H9 (cell line): Measurements from ENCODE around the gene COL5A3. TPM values are rescaled to one million over a fixed set of nuclear protein-coding genes. Genes with fewer than 3 reads are reported as not detected.

Experiments
- DNase-seq: peaks from one replicate; pipeline ENCODE4 v3.0.0-alpha.2; 2017
- H2AFZ ChIP-seq: one replicate; pipeline ENCODE4 v1.6.1; 2013; ENCODE audit warnings: mild to moderate bottlenecking, low read length, control low read depth, moderate library complexity
- H2AK5ac ChIP-seq: 2 replicates; pipeline ENCODE4 v1.6.1; 2013; ENCODE audit warnings: low read length, control low read depth, mixed read lengths; ENCODE audit not compliant: insufficient read length
- H2BK120ac ChIP-seq: one replicate; pipeline ENCODE4 v1.6.1; 2013; ENCODE audit warnings: low read depth, mild to moderate bottlenecking, low read length, control low read depth, inconsistent platforms; ENCODE audit not compliant: poor library complexity, severe bottlenecking
- H2BK12ac ChIP-seq: 2 replicates; pipeline ENCODE4 v1.6.1; 2013; ENCODE audit warnings: low read length, control low read depth, mixed read lengths, low read depth; ENCODE audit not compliant: insufficient read length
- H2BK15ac ChIP-seq: 2 replicates; pipeline ENCODE4 v1.6.1; 2013; ENCODE audit warnings: low read depth, low read length, control low read depth
- H2BK20ac ChIP-seq: one replicate; pipeline ENCODE4 v1.6.1; 2013; ENCODE audit warnings: low read depth, mild to moderate bottlenecking, low read length, control low read depth, inconsistent platforms; ENCODE audit not compliant: poor library complexity, severe bottlenecking
- H2BK5ac ChIP-seq: 2 replicates; pipeline ENCODE4 v1.6.1; 2013; ENCODE audit warnings: low read length, control low read depth, mixed read lengths; ENCODE audit not compliant: insufficient read length
- H3K14ac ChIP-seq: 2 replicates; pipeline ENCODE4 v1.6.1; 2013; ENCODE audit warnings: low read length, control low read depth; ENCODE audit not compliant: insufficient read depth
- H3K18ac ChIP-seq: 2 replicates; pipeline ENCODE4 v1.6.1; 2013; ENCODE audit warnings: low read depth, mild to moderate bottlenecking, mixed read lengths, low read length, control low read depth; ENCODE audit not compliant: insufficient read length
- H3K23ac ChIP-seq: 2 replicates; pipeline ENCODE4 v1.6.1; 2013; ENCODE audit warnings: low read length, control low read depth, mixed read lengths, low read depth; ENCODE audit not compliant: insufficient read length
- H3K23me2 ChIP-seq: 2 replicates; pipeline ENCODE4 v1.6.1; 2013; ENCODE audit warnings: low read depth, mild to moderate bottlenecking, mixed read lengths, low read length, control low read depth; ENCODE audit not compliant: insufficient read length, poor library complexity, severe bottlenecking
- H3K27ac ChIP-seq: 2 replicates; pipeline ENCODE4 v1.5.1; 2013; ENCODE audit warnings: low read length, control low read depth, mixed read lengths, low read depth; ENCODE audit not compliant: insufficient read length
- H3K27me3 ChIP-seq: 2 replicates; pipeline ENCODE4 v1.6.1; 2013; ENCODE audit warnings: low read length, control low read depth, inconsistent platforms; ENCODE audit not compliant: insufficient read depth
- H3K4ac ChIP-seq: 2 replicates; pipeline ENCODE4 v1.6.1; 2013; ENCODE audit warnings: low read depth, mild to moderate bottlenecking, control low read depth, inconsistent platforms, low read length, moderate library complexity
- H3K4me1 ChIP-seq: 2 replicates; pipeline ENCODE4 v1.6.1; 2013; ENCODE audit warnings: low read length, control low read depth, inconsistent platforms; ENCODE audit not compliant: insufficient read depth
- H3K4me2 ChIP-seq: 2 replicates; pipeline ENCODE4 v1.6.1; 2013; ENCODE audit warnings: low read length, control low read depth, mixed read lengths; ENCODE audit not compliant: insufficient read length, insufficient read depth
- H3K56ac ChIP-seq: 2 replicates; pipeline ENCODE4 v1.6.1; 2013; ENCODE audit warnings: low read depth, mild to moderate bottlenecking, mixed read lengths, low read length, control low read depth; ENCODE audit not compliant: insufficient read length
- H3K79me1 ChIP-seq: 2 replicates; pipeline ENCODE4 v1.6.1; 2013; ENCODE audit warnings: low read depth, mild to moderate bottlenecking, moderate library complexity, low read length, control low read depth, inconsistent platforms; ENCODE audit not compliant: insufficient read depth, poor library complexity, severe bottlenecking
- H3K79me2 ChIP-seq: 2 replicates; pipeline ENCODE4 v1.6.1; 2013; ENCODE audit warnings: low read length, control low read depth, inconsistent platforms; ENCODE audit not compliant: insufficient read depth
- H3K9ac ChIP-seq: 2 replicates; pipeline ENCODE4 v1.6.1; 2013; ENCODE audit warnings: low read length, control low read depth, mixed read lengths; ENCODE audit not compliant: insufficient read length; ENCODE audit errors: extremely low read depth
- H3K9me3 ChIP-seq: one replicate; pipeline ENCODE4 v1.6.1; 2013; ENCODE audit warnings: low read depth, low read length, inconsistent platforms; ENCODE audit not compliant: control insufficient read depth
- H3T11ph ChIP-seq: one replicate; pipeline ENCODE4 v1.6.1; 2013; ENCODE audit warnings: mild to moderate bottlenecking, low read length, control low read depth, inconsistent platforms
- H4K20me1 ChIP-seq: one replicate; pipeline ENCODE4 v1.6.1; 2013; ENCODE audit not compliant: control insufficient read depth, insufficient read length, insufficient read depth
- H4K5ac ChIP-seq: 2 replicates; pipeline ENCODE4 v1.6.1; 2013; ENCODE audit warnings: low read depth, mild to moderate bottlenecking, mixed read lengths, low read length, control low read depth; ENCODE audit not compliant: insufficient read length
- H4K8ac ChIP-seq: replicated peaks from 2 replicates; pipeline ENCODE4 v1.6.1; 2013; ENCODE audit warnings: low read length, control low read depth, mixed read lengths, low read depth; ENCODE audit not compliant: insufficient read length
- H4K91ac ChIP-seq: 2 replicates; pipeline ENCODE4 v1.6.1; 2013; ENCODE audit warnings: low read depth, mild to moderate bottlenecking, moderate library complexity, mixed read lengths, low read length, control low read depth; ENCODE audit not compliant: insufficient read length
- H3K27ac Mint-ChIP-seq, 3 experiments: 2 replicates in 2 of 3; 3 replicates in 1 of 3; pipeline ENCODE4 v1.8.0; 2020 to 2021; ENCODE audit warnings: mixed read lengths in 3 of 3, mild to moderate bottlenecking in 1 of 3, moderate library complexity in 1 of 3
- H3K27me3 Mint-ChIP-seq: 2 replicates; pipeline ENCODE4 v1.8.0; 2021; ENCODE audit warnings: low read depth, mild to moderate bottlenecking, moderate library complexity, mixed read lengths
- H3K36me3 Mint-ChIP-seq, 3 experiments: 2 replicates in 2 of 3; 3 replicates in 1 of 3; pipeline ENCODE4 v1.8.0; 2020 to 2021; ENCODE audit warnings: low read depth in 3 of 3, mixed read lengths in 3 of 3; ENCODE audit not compliant: insufficient read depth in 1 of 3
- H3K4me1 Mint-ChIP-seq, 2 experiments: 2 replicates each; pipeline ENCODE4 v1.8.0; 2020; ENCODE audit warnings: mixed read lengths in 2 of 2
- H3K4me3 Mint-ChIP-seq, 2 experiments: 2 replicates in 1 of 2; 3 replicates in 1 of 2; pipeline ENCODE4 v1.8.0; 2020 to 2021; ENCODE audit warnings: mild to moderate bottlenecking in 2 of 2, mixed read lengths in 2 of 2, moderate library complexity in 1 of 2
- H3K9me3 Mint-ChIP-seq, 2 experiments: 2 replicates in 1 of 2; 3 replicates in 1 of 2; pipeline ENCODE4 v1.8.0; 2020; ENCODE audit warnings: mild to moderate bottlenecking in 2 of 2, mixed read lengths in 2 of 2, moderate library complexity in 1 of 2
- CTCF ChIP-seq: fragments of 200-600 bp; sonication (generic); conservative IDR thresholded peaks from 3 replicates; pipeline ENCODE4 v1.8.0; 2021; ENCODE audit warnings: antibody characterized with exemption, mild to moderate bottlenecking
- WGBS: extraction: QIAGEN DNeasy Blood & Tissue Kit; methylation state at CpG from one replicate; pipeline ENCODE4 v1.1.7; 2013; ENCODE audit warnings: missing lambda C conversion rate, low lambda C conversion rate, mixed read lengths; ENCODE audit not compliant: insufficient read length; ENCODE audit errors: extremely low coverage; 5-methylcytosine and 5-hydroxymethylcytosine counted together
- total RNA-seq: library from RNA; stranded (reverse); gene quantifications from 2 replicates; pipeline ENCODE4 v1.2.1, GENCODE V29; 2021

Gene COL5A3
- total RNA-seq, 1 experiment from 2014 or later = 0.72 TPM

DNA sequence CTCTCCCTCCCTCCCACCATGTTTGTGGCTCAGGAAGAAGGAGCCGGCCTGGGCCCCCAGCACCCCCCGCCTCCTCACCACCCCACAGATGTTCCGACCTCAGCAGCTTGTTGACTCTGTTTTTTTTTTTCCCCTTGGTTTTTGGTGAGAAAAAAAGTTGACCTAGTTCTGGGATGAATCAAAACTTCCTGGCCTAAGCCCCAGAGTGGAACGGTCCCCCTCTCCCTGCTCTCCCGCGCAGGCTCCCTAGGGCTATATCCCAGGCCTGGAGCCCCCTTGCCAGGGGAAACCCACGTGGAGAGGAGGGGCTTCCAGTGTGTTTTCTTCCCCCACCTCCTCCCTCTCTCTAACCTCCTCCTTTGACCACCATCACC is 4.0 kb downstream of the COL5A3 start:
- Mint-ChIP-seq H3K36me3 (no peaks in the 10 kb centered on the region), H3K4me3 (no peak overlapping the region), H3K4me1 (peaks cover 17 to 22% of the 10 kb centered on the region in 2 experiments), H3K27me3 (peaks cover 58% of the 10 kb centered on the region), H3K9me3 (peaks cover 1 to 2% of the 10 kb centered on the region in 2 experiments; a peak in 2 of 5 replicates), H3K27ac (no peak overlapping the region)
- H4K20me1 ChIP-seq = no peaks in the 10 kb centered on the region
- no peak overlapping the region for H2BK5ac ChIP-seq
- TF ChIP-seq CTCF = no peak
- no peaks in the 10 kb centered on the region for H3K79me2 ChIP-seq
- H2BK15ac ChIP-seq = no peak overlapping the region
- no peak overlapping the region for H3T11ph ChIP-seq
- no peak overlapping the region for H3K9ac ChIP-seq
- no peak overlapping the region for H3K23ac ChIP-seq
- no peak overlapping the region for H2BK20ac ChIP-seq
- no peaks in the 10 kb centered on the region for H3K23me2 ChIP-seq
- peaks cover 5% of the 10 kb centered on the region; the same call in 1 of the 2 replicates for H3K4me1 ChIP-seq
- DNase-seq = no peak
- no peak overlapping the region for H3K56ac ChIP-seq
- no peak overlapping the region for H2AK5ac ChIP-seq
- H2AFZ ChIP-seq = no peak overlapping the region
- no peak overlapping the region for H2BK120ac ChIP-seq
- no peak overlapping the region for H4K91ac ChIP-seq
- no peak overlapping the region for H3K14ac ChIP-seq
- H4K5ac ChIP-seq = no peak overlapping the region
- no peak overlapping the region for H4K8ac ChIP-seq
- no peaks in the 10 kb centered on the region for H3K79me1 ChIP-seq
- H3K27ac ChIP-seq = no peak overlapping the region
- H3K9me3 ChIP-seq = no peaks in the 10 kb centered on the region
- H3K4ac ChIP-seq = no peak overlapping the region
- H2BK12ac ChIP-seq = no peak overlapping the region
- no peak overlapping the region for H3K18ac ChIP-seq
- H3K4me2 ChIP-seq = no peak overlapping the region
- peaks cover 4% of the 10 kb centered on the region; the same call in 1 of the 2 replicates for H3K27me3 ChIP-seq
- no CpG with 5 or more reads among the region's 7 CpGs for WGBS
